NCI-H82 treated with DMSO at 0.1 percent for 48 hours (cell line): ENCODE results near the gene SAMHD1.
"Not testable (repeated sequence)": the region's sequence is repeated elsewhere in the genome, so short reads cannot be mapped to it uniquely, and the experiment has no call there.

Experiments used
- DNase-seq: peaks from one replicate; lab custom pipeline; 2025; ENCODE audit not compliant: unreplicated experiment; lab: John Stamatoyannopoulos, UW

SAMHD1 gene

GRCh38 chr20:36956674-36957073 is 5.2 kb upstream of the SAMHD1 start:
- no peak for DNase-seq

GRCh38 chr20:36956016-36956415 is 4.5 kb upstream of the SAMHD1 start:
- DNase-seq = no peak

- no peak for DNase-seq
Measured at GRCh38 chr20:36951979-36952738, 651 bp upstream of the SAMHD1 start.

DNA sequence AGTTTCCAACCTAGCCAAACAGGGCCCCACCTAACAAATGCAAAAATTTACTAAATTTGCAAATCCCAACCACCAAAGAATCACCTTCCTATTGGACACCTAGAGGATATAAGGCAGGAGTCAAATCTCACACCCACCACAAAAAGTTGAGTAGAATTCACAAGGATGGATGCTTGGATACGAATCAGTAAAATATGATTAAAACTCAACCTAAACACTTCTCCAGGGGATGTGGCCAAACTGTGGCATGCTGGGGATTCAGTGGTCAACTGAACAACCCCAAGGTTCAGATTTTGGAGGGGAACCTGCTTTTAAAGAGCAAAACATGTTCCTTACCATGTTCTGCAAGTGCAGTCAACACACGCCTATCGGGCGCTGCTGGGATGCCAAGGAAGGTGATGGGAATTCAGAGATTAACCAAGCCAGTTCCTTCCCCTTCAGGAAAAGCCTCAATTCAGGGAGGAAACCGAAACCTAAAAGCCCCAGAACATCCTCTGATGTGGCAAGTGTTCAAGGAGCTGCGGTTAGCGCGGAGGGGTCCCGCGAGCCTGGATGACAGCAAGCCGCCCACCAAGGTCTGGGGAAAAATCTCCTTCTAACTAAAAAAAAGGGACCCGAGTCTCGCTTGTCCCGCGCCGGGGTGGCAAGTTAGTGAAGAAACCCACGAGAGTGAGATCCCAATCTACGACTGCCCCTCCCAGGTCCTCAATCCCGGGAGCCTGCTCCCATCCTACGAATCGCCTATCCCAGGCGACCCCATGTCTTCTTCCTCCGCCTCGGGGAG is 902 bp downstream of the SAMHD1 start:
- DNase-seq = no peak

DNA sequence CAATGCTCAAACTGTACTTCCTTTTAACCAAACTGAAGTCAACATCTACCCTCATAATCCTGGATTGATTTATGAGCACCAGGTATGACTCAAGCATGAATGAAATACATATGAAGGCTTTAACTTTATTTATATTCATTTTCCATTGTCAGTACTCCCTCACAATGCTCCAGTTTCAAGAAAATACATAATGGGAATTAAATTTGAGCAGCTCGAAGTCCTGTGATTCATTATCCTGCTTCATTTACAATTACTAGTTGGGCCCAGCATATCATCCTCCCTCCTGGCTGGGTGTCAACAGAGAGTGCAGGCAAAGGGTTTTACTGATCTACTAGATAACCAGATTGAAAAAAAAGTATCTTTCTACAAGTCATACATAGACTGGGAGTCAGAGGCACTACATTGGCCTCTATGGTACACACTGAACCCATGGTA is 10.1 kb downstream of the SAMHD1 start:
- no peak for DNase-seq

- DNase-seq = no peak
Measured at GRCh38 chr20:36937402-36937770, 14.1 kb downstream of the SAMHD1 start.

GRCh38 chr20:36936761-36937401 is 14.6 kb downstream of the SAMHD1 start:
- not testable (repeated sequence) for DNase-seq

GRCh38 chr20:36936341-36936740 is 15.2 kb downstream of the SAMHD1 start:
- DNase-seq = no peak

DNA sequence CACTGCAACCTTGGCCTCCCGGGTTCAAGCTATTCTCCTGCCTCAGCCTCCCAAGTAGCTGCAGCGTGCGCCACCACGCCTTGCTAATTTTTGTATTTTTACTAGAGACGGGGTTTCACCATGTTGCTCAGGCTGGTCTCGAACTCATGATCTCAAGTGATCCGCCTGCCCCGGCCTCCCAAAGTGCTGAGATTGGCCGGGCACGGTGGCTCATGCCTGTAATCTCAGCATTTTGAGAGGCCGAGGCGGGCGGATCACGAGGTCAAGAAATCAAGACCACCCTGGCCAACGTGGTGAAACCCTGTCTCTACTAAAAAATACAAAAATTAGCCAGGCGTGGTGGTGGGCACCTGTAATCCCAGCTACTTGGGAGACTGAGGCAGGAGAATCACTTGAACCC is 17.9 kb downstream of the SAMHD1 start:
- not testable (repeated sequence) for DNase-seq

GRCh38 chr20:36932476-36933426 is 18.8 kb downstream of the SAMHD1 start:
- no peak for DNase-seq

DNA sequence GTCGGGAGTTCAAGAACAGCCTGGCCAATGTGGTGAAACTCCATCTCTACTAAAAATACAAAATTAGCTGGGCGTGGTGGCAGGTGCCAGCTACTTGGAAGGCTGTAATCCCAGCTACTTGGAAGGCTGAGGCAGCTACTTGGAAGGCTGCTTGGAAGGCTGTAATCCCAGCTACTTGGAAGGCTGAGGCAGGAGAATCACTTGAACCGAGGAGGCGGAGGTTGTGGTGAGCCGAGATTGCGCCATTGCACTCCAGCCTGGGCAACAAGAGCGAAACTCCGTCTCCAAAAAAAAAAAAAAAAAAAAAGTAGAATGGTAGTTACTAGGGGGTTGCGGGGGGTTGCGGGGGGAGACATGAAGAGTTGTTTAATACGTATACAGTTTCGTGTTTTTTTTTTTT is 19.4 kb downstream of the SAMHD1 start:
- DNase-seq = not testable (repeated sequence)

DNA sequence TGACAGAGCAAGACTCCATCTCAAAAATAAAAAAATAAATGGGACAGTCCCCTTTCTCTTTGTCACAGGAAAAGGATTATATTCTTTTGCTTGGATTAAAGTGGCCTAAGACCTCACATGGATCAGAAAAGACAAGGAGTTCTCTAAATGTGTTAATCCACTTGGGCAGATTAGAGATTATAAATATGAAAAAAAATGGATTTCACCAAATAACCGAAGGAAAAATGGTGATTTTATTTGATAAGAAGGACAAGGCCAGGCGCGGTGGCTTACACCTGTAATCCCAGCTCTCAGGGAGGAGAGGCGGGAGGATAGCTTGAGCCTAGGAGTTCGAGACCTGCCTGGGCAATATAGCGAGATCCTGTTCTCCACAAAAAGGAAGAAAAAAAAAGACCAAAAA is 21.8 kb downstream of the SAMHD1 start:
- no peak for DNase-seq

- DNase-seq = no peak
Measured at GRCh38 chr20:36929290-36929689, 22.2 kb downstream of the SAMHD1 start.

DNA sequence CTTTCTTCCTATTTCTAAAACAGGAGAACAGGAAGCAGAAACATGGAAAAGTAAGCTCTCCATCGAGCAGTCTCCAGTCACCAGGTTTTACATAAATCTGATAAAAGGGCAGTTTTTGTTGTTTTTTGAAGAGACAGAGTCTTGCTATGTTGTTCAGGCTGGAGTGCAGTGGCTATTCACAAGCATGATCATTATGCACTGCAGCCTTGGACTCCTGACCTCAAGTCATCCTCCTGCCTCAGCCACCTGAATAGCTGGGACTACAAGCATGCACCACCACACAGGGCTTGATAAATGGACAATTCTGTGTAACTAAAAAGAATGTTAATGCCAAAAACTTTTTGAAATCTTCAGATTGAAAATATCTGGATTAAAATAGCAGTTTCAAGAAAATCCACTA is 23.8 kb downstream of the SAMHD1 start:
- no peak for DNase-seq

- DNase-seq = no peak
Measured at GRCh38 chr20:36926653-36927200, 24.8 kb downstream of the SAMHD1 start.

- no peak for DNase-seq
Measured at GRCh38 chr20:36925234-36925633, 26.3 kb downstream of the SAMHD1 start.

GRCh38 chr20:36924167-36925045 is 27.1 kb downstream of the SAMHD1 start:
- DNase-seq = no peak

- no peak for DNase-seq
Measured at GRCh38 chr20:36920334-36920730, 31.2 kb downstream of the SAMHD1 start.

DNA sequence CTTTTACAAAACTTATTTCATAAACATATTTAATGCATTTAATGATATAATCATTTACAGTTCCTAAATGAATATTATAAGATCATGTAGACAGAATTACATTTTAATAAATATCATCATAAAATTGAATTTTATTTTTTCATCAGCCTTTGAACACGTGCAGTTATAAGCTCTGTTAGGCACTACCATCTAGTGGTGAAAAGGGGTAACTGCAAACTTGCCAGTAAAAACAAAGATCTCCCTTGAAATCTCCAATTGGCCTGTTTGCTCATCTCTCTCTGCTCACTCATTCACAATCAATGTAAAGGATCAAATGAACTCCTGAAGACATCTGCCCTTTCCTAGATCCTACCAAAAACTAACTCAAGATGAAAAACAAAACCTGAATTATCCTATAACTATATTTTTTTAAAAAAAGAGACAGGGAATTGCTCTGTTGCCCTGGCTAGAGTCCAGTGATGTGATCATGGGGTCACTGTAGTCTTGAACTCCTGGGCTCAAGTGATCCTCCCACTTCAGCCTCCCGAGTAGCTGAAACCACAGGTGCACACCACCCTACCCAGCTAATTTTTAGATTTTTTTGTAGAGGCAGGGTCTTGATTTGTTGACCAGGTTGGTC is 31.7 kb downstream of the SAMHD1 start:
- peak; percentile 44 for DNase-seq
